Calu3 (cell line): ENCODE measurements around the gene ZIC4. TPM values are rescaled to one million over a fixed set of nuclear protein-coding genes. Genes with fewer than 3 reads are reported as not detected.

ENCODE experiments used
- Bru-seq: library from RNA; stranded (reverse); fragments of 400-500 nt; gene quantifications from one replicate; lab custom pipeline; 2021; lab: Mats Ljungman, UMichigan
- BruChase-seq, 2 experiments: library from RNA; stranded (reverse); fragments of 400-500 nt; gene quantifications; one replicate each; lab custom pipeline; 2021; lab: Mats Ljungman, UMichigan
- BruUV-seq: library from RNA; stranded (reverse); fragments of 400-500 nt; replicated peaks from 2 replicates; lab custom pipeline; 2021; lab: Mats Ljungman, UMichigan
- CTCF ChIA-PET: fragments of 300-600 bp; sonication (Branson Sonifier 250); formaldehyde crosslinking; loops from one replicate; lab custom pipeline; 2022; ENCODE audit warnings: antibody characterized with exemption; lab: Charles Lee
- DNase-seq: peaks from one replicate; pipeline ENCODE4 v3.0.0; 2022
- H3K27ac Mint-ChIP-seq: one replicate; pipeline ENCODE4 v1.8.0; 2022; ENCODE audit warnings: mixed read lengths; ENCODE audit not compliant: unreplicated experiment
- H3K27me3 Mint-ChIP-seq: one replicate; pipeline ENCODE4 v1.8.0; 2022; ENCODE audit warnings: mixed read lengths; ENCODE audit not compliant: unreplicated experiment
- H3K36me3 Mint-ChIP-seq: one replicate; pipeline ENCODE4 v1.8.0; 2022; ENCODE audit warnings: mild to moderate bottlenecking, moderate library complexity, mixed read lengths; ENCODE audit not compliant: insufficient read depth, unreplicated experiment
- H3K4me1 Mint-ChIP-seq: one replicate; pipeline ENCODE4 v1.8.0; 2022; ENCODE audit warnings: mild to moderate bottlenecking, low read depth, mixed read lengths; ENCODE audit not compliant: unreplicated experiment
- H3K4me3 Mint-ChIP-seq: one replicate; pipeline ENCODE4 v1.8.0; 2022; ENCODE audit warnings: mild to moderate bottlenecking, low read depth, moderate library complexity, mixed read lengths; ENCODE audit not compliant: unreplicated experiment
- H3K9me3 Mint-ChIP-seq: one replicate; pipeline ENCODE4 v1.8.0; 2022; ENCODE audit warnings: low read depth, mixed read lengths; ENCODE audit not compliant: unreplicated experiment
- intact Hi-C: fragments of 100-400 bp; cut with micrococcal nuclease; formaldehyde crosslinking; loops from one replicate; pipeline ENCODE4 v1.10.0; 2022; ENCODE audit not compliant: unreplicated experiment
- long read RNA-seq: library from polyadenylated mRNA; stranded (forward); transcript quantifications from one replicate; pipeline ENCODE4 v2.0.0, GENCODE V29; 2022
- total RNA-seq: library from RNA; stranded (reverse); gene quantifications from 2 replicates; pipeline ENCODE4 v1.2.3, GENCODE V29; 2022
- TF ChIP-seq, protein P1 (sequence below): fragments of 200-600 bp; IDR thresholded peaks from one replicate; pipeline ENCODE4 v1.8.0; 2022; ENCODE audit warnings: antibody characterized with exemption; ENCODE audit not compliant: unreplicated experiment

The ZIC4 gene
- total RNA-seq (not detected in 2 replicates), Bru-seq, nascent RNA (percentile 4 among the genes with signal in this experiment), BruChase-seq, experiment 1, labeled RNA remaining after a 6-hour chase (not detected), BruChase-seq, experiment 2, labeled RNA remaining after a 2-hour chase (not detected)
- long read RNA-seq, result 0 reads

DNA sequence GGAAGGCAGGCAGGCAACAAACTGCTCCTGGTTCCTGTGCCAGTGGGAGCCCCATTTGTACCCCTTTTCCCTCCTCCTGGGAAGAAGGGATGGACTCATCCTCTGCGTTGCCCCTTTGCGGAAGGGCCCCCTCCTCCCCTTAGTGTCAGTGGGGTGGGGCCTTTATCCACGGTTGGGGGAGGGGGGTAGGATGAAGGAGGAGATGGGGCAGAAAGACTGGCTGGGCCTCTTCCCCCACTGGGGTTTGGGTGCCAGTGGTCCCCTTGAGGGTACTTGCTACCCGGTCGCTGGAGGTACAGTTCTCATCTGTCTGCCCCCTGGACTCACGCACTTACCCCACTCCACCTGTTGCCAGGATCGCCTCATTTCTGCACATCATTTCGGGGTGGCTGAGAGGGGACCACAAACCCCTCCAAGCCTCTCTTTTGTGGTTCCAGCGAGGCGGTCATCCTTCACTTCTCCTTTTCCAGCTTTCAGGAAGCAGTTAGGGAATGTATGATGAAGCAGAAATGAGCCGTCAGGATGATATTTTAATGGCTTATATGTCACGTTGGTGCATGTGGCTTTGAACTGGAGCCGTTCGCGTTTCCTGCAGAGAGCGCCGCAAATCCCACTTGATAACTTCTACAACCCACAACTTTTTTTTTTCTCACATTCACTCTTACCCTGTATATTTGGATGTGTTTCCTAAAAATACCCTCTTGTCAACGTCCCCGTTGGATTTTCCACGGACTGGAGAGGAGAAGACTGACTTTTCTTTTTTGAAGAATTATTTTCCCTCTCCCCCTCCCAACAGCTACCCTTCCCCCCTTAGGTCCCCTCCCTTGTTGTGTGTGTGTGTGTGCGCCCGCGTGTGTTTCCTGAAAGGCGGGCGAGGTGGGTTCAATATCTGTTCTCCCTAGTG lies at the start of gene ZIC4:
TSS of gene ZIC4 (minus strand) at position 516 of the 904 bp plus-strand sequence. CDS start 3,746 bp downstream, outside the sequence.
- H3K4me3 Mint-ChIP-seq, result peak within 1 kb of the TSS; percentile 27
- no peaks in the 10 kb centered on the region for H3K27me3 Mint-ChIP-seq
- peaks cover 13% of the 10 kb centered on the region for H3K9me3 Mint-ChIP-seq
- H3K36me3 Mint-ChIP-seq, result no peaks in the 10 kb centered on the region
- H3K4me1 Mint-ChIP-seq, result peaks cover 4% of the 10 kb centered on the region
- no peak within 1 kb of the TSS for H3K27ac Mint-ChIP-seq
- no TSS peak for BruUV-seq
- no peak for DNase-seq
- intact Hi-C loops, result no loop called here
- TF ChIP-seq, protein P1, sequence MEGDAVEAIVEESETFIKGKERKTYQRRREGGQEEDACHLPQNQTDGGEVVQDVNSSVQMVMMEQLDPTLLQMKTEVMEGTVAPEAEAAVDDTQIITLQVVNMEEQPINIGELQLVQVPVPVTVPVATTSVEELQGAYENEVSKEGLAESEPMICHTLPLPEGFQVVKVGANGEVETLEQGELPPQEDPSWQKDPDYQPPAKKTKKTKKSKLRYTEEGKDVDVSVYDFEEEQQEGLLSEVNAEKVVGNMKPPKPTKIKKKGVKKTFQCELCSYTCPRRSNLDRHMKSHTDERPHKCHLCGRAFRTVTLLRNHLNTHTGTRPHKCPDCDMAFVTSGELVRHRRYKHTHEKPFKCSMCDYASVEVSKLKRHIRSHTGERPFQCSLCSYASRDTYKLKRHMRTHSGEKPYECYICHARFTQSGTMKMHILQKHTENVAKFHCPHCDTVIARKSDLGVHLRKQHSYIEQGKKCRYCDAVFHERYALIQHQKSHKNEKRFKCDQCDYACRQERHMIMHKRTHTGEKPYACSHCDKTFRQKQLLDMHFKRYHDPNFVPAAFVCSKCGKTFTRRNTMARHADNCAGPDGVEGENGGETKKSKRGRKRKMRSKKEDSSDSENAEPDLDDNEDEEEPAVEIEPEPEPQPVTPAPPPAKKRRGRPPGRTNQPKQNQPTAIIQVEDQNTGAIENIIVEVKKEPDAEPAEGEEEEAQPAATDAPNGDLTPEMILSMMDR, result no peak
- CTCF ChIA-PET, result no interaction called here

DNA sequence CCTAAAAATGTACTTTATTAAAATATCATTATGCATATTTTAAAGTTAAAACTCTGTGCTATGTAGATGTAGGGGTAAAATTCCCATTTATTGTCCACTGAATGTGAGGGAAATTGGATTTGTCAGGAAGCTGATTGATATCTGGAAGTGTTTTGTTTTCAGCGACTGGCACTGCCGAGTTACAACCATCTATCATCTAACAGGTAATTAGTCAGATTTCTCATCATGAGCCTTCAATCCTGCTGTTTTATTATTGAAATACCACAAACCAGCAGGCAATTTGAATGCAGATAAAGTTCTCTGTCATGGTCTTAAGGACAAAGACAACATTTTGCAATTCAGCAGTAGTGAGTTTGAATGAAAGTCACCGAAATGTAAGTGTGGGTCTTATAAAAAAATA lies 43.3 kb upstream of the ZIC4 start:
- BruUV-seq, result no TSS peak
- CTCF ChIA-PET, result no interaction called here
- Mint-ChIP-seq H3K27ac (no peak overlapping the region), H3K9me3 (no peaks in the 10 kb centered on the region), H3K27me3 (no peaks in the 10 kb centered on the region), H3K4me1 (no peaks in the 10 kb centered on the region), H3K36me3 (no peaks in the 10 kb centered on the region), H3K4me3 (no peak overlapping the region)
- TF ChIP-seq, protein P1, result no peak
- intact Hi-C loops, result no loop called here
- DNase-seq, result no peak

DNA sequence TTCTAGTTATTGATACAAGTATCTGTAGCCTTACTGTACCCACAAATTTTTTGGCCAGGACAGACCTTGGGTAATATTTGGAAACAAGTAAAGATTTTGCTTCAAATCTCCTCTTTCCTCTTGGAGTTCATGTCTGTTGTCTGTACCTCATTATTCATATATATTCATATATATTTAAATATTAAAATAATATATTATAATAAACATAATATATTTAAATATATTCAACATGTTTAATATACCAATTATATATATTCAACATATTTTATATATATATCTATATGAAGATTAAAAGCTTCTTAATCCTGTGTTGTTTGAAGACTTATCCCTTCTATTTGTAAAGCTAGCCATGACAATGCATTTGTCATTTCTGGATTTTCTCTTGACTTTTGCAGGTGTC lies 40.9 kb upstream of the ZIC4 start:
- Mint-ChIP-seq H3K4me3 (no peak overlapping the region), H3K36me3 (no peaks in the 10 kb centered on the region), H3K9me3 (peaks cover 3% of the 10 kb centered on the region), H3K4me1 (no peaks in the 10 kb centered on the region), H3K27me3 (no peaks in the 10 kb centered on the region), H3K27ac (no peak overlapping the region)
- CTCF ChIA-PET, result no interaction called here
- DNase-seq, result no peak
- TF ChIP-seq, protein P1, result no peak
- BruUV-seq, result no TSS peak
- intact Hi-C loops, result no loop called here

DNA sequence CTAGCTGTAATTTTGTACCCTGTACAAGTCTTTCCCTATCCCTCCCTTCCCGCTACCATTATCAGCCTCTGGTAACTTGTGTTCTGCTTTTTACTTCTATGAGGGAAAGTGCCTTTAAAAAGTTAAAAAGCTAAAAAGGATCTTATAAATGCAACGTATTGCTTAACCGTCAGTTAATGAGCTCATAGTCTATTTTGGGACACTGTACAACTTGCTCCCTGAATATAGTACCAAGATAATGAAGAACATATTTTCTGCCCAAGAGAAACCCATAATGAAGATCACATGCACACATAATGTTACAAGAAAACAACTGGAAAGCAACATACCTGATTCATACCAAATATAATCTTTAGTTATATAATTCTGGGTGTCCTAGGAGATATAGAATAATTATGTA lies 25.4 kb upstream of the ZIC4 start:
- TF ChIP-seq, protein P1, result no peak
- intact Hi-C loops, result no loop called here
- no TSS peak for BruUV-seq
- H3K36me3 Mint-ChIP-seq, result no peaks in the 10 kb centered on the region
- H3K4me3 Mint-ChIP-seq, result no peak overlapping the region
- no peaks in the 10 kb centered on the region for H3K4me1 Mint-ChIP-seq
- CTCF ChIA-PET, result no interaction called here
- no peaks in the 10 kb centered on the region for H3K27me3 Mint-ChIP-seq
- DNase-seq, result no peak
- no peak overlapping the region for H3K27ac Mint-ChIP-seq
- no peaks in the 10 kb centered on the region for H3K9me3 Mint-ChIP-seq
